Measurements from ENCODE around the gene SEMA5A. TPM values are rescaled to one million over a fixed set of nuclear protein-coding genes. Genes with fewer than 3 reads are reported as not detected.

Gene SEMA5A
- total RNA-seq, 2 donors from 2014 or later = 13.3 to 17.6 TPM

DNA sequence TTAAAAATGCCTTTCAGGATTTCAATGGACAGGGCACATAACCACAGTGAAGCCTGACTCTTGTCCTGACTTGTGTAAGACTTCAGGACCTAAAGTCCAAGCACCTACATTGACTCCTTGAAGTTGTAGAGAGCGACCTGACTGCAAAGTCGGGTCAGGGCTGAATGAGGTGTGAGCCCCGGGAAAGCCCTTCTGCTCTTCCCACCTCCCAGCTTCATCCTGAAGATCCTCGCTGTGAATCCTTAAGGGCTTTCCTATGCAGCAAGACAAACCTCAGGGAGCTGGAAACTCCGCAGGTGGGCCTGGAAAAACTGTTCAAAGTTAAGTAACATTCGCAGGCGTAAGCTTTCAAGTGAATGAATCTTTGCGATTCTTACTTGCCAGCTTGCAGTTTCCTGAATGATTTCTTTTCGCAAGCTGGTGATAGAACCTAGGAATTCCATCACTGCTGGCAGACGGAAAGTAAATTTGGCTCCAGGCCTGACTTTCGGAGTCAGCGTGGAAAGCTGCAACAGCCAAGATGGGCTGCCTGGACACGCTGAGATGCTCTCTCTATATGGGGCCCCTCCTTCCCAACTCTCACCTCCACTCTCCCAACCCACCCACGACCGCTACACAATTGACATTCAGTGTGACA lies 10.9 kb downstream of the SEMA5A start:
- no peaks in the 10 kb centered on the region for H3K9me3 ChIP-seq
- DNase-seq (ENCODE audit: low spot score) = no peak
- TF ChIP-seq, protein P1, sequence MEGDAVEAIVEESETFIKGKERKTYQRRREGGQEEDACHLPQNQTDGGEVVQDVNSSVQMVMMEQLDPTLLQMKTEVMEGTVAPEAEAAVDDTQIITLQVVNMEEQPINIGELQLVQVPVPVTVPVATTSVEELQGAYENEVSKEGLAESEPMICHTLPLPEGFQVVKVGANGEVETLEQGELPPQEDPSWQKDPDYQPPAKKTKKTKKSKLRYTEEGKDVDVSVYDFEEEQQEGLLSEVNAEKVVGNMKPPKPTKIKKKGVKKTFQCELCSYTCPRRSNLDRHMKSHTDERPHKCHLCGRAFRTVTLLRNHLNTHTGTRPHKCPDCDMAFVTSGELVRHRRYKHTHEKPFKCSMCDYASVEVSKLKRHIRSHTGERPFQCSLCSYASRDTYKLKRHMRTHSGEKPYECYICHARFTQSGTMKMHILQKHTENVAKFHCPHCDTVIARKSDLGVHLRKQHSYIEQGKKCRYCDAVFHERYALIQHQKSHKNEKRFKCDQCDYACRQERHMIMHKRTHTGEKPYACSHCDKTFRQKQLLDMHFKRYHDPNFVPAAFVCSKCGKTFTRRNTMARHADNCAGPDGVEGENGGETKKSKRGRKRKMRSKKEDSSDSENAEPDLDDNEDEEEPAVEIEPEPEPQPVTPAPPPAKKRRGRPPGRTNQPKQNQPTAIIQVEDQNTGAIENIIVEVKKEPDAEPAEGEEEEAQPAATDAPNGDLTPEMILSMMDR (IDR thresholded peaks at IDR 0.05) = no peak
- peak; percentile 50 for ATAC-seq (ENCODE audit: insufficient number of reproducible peaks, low FRiP score, low read depth)
- H3K27me3 ChIP-seq (replicated peaks; ENCODE audit: insufficient read depth) = no peaks in the 10 kb centered on the region
- H3K4me3 ChIP-seq = peak overlapping the region; percentile 61
- peak overlapping the region in 1 of 2 donors; percentile 19 for H3K27ac ChIP-seq
- peaks cover 12 to 52% of the 10 kb centered on the region in 2 donors for H3K4me1 ChIP-seq (ENCODE audit: control insufficient read depth in 1 of 2, low read depth in 2 of 2)
- no peaks in the 10 kb centered on the region for H3K36me3 ChIP-seq

DNA sequence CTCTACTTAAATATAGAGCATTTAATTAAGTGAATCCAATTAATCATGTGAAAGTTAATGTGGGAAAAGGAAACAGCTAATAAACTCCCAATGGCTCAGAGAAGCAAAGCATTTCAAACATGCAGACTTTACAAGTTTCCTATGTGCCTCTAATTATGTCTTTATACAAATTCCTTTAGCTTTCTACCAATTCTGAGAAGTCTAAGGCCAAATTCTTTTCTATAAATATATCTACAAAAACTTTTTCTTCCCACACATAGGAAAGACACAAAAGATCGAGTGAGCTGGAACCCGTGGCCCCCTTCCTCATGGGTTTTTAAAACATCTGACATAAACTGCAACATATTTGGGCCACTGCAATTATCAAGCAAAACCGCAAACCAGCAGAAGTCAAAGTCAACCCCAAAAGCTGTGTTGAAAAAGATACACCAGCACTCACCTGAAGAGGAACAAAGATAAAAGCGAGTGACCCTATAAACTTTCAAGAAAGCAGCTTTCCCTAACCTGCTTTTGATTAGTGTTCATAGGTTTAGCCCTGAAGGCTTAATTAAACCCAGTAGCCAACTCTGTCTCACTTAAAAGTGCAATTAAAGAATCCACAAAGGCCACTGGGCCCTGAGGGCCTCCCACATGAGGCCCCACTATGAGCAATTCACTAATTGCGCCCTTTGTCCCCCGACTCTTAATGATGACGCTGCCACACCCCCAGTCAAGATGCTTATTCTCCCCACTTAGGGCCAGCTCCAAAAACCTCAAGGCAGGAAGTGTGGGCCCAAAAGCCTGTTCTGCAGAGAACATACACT lies 12.1 kb downstream of the SEMA5A start:
- Histone ChIP-seq H3K27me3 (replicated peaks; ENCODE audit: insufficient read depth) (no peaks in the 10 kb centered on the region), H3K4me1 (ENCODE audit: control insufficient read depth in 1 of 2, low read depth in 2 of 2) (peaks cover 12 to 52% of the 10 kb centered on the region in 2 donors), H3K4me3 (no peak overlapping the region), H3K9me3 (no peaks in the 10 kb centered on the region), H3K36me3 (no peaks in the 10 kb centered on the region), H3K27ac (no peak overlapping the region)
- DNase-seq (ENCODE audit: low spot score) (no peak), ATAC-seq (ENCODE audit: insufficient number of reproducible peaks, low FRiP score, low read depth) (no peak)
- TF ChIP-seq, protein P1 (IDR thresholded peaks at IDR 0.05) = no peak

DNA sequence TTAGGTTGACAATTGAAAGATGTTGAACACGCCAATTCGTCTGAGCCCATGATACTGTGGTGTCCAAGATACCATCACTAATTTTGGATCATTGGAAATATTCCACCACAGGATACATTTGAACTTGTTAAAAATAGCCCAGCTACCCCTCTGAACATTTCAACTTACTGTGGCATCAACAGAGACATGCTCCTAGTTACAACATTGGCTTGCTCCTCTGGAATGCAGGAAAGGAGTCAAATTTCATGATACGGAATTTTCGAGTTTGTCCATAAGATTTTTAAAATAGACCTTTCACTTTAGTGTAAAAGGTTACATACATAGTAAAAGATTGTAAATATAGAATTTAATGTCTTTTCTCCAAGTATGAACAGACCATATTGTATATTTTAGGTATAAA lies 12.8 kb downstream of the SEMA5A start:
- H3K4me3 ChIP-seq = no peak overlapping the region
- H3K27ac ChIP-seq = no peak overlapping the region
- ATAC-seq (ENCODE audit: insufficient number of reproducible peaks, low FRiP score, low read depth) = no peak

DNA sequence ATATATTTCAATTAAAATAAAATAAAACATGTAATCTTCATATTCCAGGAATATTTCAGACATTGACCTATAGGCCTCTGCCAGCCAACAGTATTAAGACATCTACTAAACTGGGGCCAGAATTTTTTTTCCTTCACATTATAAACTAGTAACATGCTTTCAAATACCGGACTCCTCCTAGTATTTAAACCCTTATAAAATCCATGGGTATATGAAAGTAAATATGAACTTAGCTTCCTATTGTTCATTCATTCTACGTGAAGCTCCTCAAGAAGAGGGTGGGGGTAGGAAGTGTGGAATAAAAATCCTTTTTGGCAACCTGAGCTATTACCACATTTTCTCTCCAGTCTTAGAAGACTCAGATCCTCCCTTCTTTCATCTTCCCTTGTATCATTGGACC lies 16.4 kb downstream of the SEMA5A start:
- no peaks in the 10 kb centered on the region for H3K36me3 ChIP-seq
- TF ChIP-seq, protein P1 (IDR thresholded peaks at IDR 0.05) = no peak
- peaks cover 12 to 22% of the 10 kb centered on the region in 2 donors for H3K4me1 ChIP-seq (ENCODE audit: control insufficient read depth in 1 of 2, low read depth in 2 of 2)
- no peaks in the 10 kb centered on the region for H3K27me3 ChIP-seq (replicated peaks; ENCODE audit: insufficient read depth)
- H3K9me3 ChIP-seq = no peaks in the 10 kb centered on the region
- H3K27ac ChIP-seq = no peak overlapping the region
- DNase-seq (ENCODE audit: low spot score) (no peak), ATAC-seq (ENCODE audit: insufficient number of reproducible peaks, low FRiP score, low read depth) (no peak)
- no peak overlapping the region for H3K4me3 ChIP-seq

More for the DNA sequence above, 12.8 kb downstream of the SEMA5A start:
- no peak for DNase-seq (ENCODE audit: low spot score)
- Histone ChIP-seq H3K36me3 (no peaks in the 10 kb centered on the region), H3K27me3 (replicated peaks; ENCODE audit: insufficient read depth) (no peaks in the 10 kb centered on the region), H3K4me1 (ENCODE audit: control insufficient read depth in 1 of 2, low read depth in 2 of 2) (peaks cover 12 to 52% of the 10 kb centered on the region in 2 donors), H3K9me3 (no peaks in the 10 kb centered on the region)
- TF ChIP-seq, protein P1 (IDR thresholded peaks at IDR 0.05) = no peak

DNA sequence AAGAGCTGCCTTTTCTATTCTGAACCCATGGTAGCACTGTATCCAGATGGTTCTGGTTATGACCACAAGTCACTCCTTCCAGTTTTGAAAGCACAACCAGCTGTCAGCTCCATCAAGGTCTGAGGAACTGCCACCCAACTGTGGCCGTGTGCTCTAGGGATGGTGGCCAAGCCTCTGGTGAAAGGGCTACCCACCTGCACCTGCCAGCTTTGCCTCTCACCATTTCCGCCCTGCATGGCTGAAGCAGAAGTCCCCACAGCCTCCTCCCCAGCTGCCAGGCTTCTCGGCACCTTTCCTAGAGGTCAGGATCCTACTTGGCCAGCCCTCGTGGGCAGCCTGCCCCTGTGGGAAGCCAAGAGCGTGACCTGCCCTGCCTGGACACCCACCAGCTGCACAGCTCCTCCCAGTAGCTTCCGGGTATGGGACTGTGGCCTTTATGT lies 16.8 kb downstream of the SEMA5A start:
- Histone ChIP-seq H3K27ac (no peak overlapping the region), H3K4me1 (ENCODE audit: control insufficient read depth in 1 of 2, low read depth in 2 of 2) (peaks cover 9 to 17% of the 10 kb centered on the region in 2 donors), H3K4me3 (no peak overlapping the region), H3K9me3 (no peaks in the 10 kb centered on the region), H3K27me3 (replicated peaks; ENCODE audit: insufficient read depth) (no peaks in the 10 kb centered on the region), H3K36me3 (no peaks in the 10 kb centered on the region)
- DNase-seq (ENCODE audit: low spot score) (no peak), ATAC-seq (ENCODE audit: insufficient number of reproducible peaks, low FRiP score, low read depth) (no peak)
- TF ChIP-seq, protein P1 (IDR thresholded peaks at IDR 0.05) = no peak
